IMR-90 (cell line): Measurements from ENCODE around the gene PHC2.

Experiments
- MXI1 ChIP-seq: IDR thresholded peaks from 2 replicates; pipeline ENCODE4 v1.6.1; 2012; ENCODE audit warnings: low read depth, mild to moderate bottlenecking, low read length, moderate library complexity, borderline replicate concordance
- POLR2A ChIP-seq: IDR thresholded peaks from 2 replicates; pipeline ENCODE4 v1.6.1; 2012; ENCODE audit warnings: mild to moderate bottlenecking, low read depth, low read length
- SMC3 ChIP-seq: fragments of 150-350 bp; IDR thresholded peaks from 2 replicates; pipeline ENCODE4 v1.6.1; 2016; ENCODE audit warnings: low read depth, mild to moderate bottlenecking, antibody characterized with exemption, low read length, moderate library complexity
- TF ChIP-seq, protein P1 (sequence below): conservative IDR thresholded peaks from 2 replicates; pipeline ENCODE4 v1.5.1; 2012; ENCODE audit warnings: mild to moderate bottlenecking, low read depth, low read length, improper control_type of control experiment
- TF ChIP-seq, protein P2 (sequence below): fragments of 150-350 bp; IDR thresholded peaks from 2 replicates; pipeline ENCODE4 v1.6.1; 2016; ENCODE audit warnings: low read depth, mild to moderate bottlenecking, low read length, moderate library complexity, borderline replicate concordance

DNA sequence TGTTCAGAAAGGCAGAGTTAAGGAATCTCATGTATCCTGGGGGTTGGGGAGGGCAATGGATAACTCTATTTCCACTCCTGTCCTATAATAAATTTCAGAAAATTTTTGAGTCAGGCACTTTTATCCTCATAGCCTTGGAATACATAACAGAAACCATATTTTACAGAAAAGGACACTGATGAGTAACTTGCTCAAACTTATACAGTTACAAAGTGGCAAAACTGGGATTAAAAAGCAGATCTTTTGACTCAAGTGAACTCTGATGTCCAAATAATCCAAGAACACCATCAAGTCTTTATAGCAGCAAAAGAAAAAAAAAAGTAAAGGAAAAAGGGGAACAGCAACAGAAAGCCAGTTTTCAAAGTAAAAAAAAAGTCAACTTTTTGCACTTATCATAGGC is 36.9 kb downstream of the PHC2 start:
- no peak for TF ChIP-seq POLR2A
- TF ChIP-seq SMC3: no peak
- TF ChIP-seq, protein P1, sequence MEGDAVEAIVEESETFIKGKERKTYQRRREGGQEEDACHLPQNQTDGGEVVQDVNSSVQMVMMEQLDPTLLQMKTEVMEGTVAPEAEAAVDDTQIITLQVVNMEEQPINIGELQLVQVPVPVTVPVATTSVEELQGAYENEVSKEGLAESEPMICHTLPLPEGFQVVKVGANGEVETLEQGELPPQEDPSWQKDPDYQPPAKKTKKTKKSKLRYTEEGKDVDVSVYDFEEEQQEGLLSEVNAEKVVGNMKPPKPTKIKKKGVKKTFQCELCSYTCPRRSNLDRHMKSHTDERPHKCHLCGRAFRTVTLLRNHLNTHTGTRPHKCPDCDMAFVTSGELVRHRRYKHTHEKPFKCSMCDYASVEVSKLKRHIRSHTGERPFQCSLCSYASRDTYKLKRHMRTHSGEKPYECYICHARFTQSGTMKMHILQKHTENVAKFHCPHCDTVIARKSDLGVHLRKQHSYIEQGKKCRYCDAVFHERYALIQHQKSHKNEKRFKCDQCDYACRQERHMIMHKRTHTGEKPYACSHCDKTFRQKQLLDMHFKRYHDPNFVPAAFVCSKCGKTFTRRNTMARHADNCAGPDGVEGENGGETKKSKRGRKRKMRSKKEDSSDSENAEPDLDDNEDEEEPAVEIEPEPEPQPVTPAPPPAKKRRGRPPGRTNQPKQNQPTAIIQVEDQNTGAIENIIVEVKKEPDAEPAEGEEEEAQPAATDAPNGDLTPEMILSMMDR: no peak
- TF ChIP-seq MXI1: no peak
- TF ChIP-seq, protein P2, sequence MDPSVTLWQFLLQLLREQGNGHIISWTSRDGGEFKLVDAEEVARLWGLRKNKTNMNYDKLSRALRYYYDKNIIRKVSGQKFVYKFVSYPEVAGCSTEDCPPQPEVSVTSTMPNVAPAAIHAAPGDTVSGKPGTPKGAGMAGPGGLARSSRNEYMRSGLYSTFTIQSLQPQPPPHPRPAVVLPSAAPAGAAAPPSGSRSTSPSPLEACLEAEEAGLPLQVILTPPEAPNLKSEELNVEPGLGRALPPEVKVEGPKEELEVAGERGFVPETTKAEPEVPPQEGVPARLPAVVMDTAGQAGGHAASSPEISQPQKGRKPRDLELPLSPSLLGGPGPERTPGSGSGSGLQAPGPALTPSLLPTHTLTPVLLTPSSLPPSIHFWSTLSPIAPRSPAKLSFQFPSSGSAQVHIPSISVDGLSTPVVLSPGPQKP: no peak
